OCI-LY1 (cell line): ENCODE measurements around the gene CARM1.

Source experiments
- H2AFZ ChIP-seq: fragments of 200-600 bp; sonication (generic), shearing (Covaris generic); 2 replicates; pipeline ENCODE4 v1.6.0; 2014; ENCODE audit warnings: antibody characterized with exemption, mild to moderate bottlenecking, low read length
- H3F3A ChIP-seq: fragments of 200-600 bp; sonication (generic), shearing (Covaris generic); 2 replicates; pipeline ENCODE4 v1.6.0; 2014; ENCODE audit warnings: mild to moderate bottlenecking, antibody characterized with exemption, low read length, moderate library complexity; ENCODE audit not compliant: insufficient read depth
- H3K27ac ChIP-seq: fragments of 200-600 bp; sonication (generic); 2 replicates; pipeline ENCODE4 v1.5.1; 2014; ENCODE audit warnings: low read length, mixed run types, mild to moderate bottlenecking, low read depth; ENCODE audit not compliant: poor library complexity, severe bottlenecking
- H3K27me3 ChIP-seq: fragments of 200-600 bp; sonication (generic); 2 replicates; pipeline ENCODE4 v1.6.0; 2014; ENCODE audit warnings: antibody characterized with exemption, mild to moderate bottlenecking, low read length, moderate library complexity; ENCODE audit not compliant: insufficient read depth
- H3K36me3 ChIP-seq: fragments of 200-600 bp; sonication (generic); 2 replicates; pipeline ENCODE4 v1.6.1; 2014; ENCODE audit warnings: mild to moderate bottlenecking, antibody characterized with exemption, low read length, moderate library complexity, mixed read lengths; ENCODE audit not compliant: insufficient read depth
- H3K4me1 ChIP-seq: fragments of 200-600 bp; sonication (generic); 2 replicates; pipeline ENCODE4 v1.5.1; 2014; ENCODE audit warnings: mild to moderate bottlenecking, low read length, moderate library complexity; ENCODE audit not compliant: insufficient read depth, severe bottlenecking
- H3K4me2 ChIP-seq: fragments of 200-600 bp; sonication (generic), shearing (Covaris generic); 2 replicates; pipeline ENCODE4 v1.6.1; 2014; ENCODE audit warnings: low read length
- H3K4me3 ChIP-seq: fragments of 200-600 bp; sonication (generic); 2 replicates; pipeline ENCODE4 v1.5.1; 2014; ENCODE audit warnings: low read length, low read depth, mild to moderate bottlenecking, mixed read lengths; ENCODE audit not compliant: poor library complexity, severe bottlenecking
- H3K79me2 ChIP-seq: fragments of 200-600 bp; shearing (Covaris generic); 2 replicates; pipeline ENCODE4 v1.6.1; 2016; ENCODE audit warnings: mixed run types, low read length, mixed read lengths; ENCODE audit not compliant: insufficient read depth
- H3K9ac ChIP-seq: fragments of 200-600 bp; sonication (generic), shearing (Covaris generic); 2 replicates; pipeline ENCODE4 v1.6.1; 2014; ENCODE audit warnings: mild to moderate bottlenecking, low read length, mixed read lengths
- H3K9me2 ChIP-seq: fragments of 200-600 bp; sonication (generic), shearing (Covaris generic); 2 replicates; pipeline ENCODE4 v1.6.1; 2014; ENCODE audit warnings: low read depth, mild to moderate bottlenecking, low read length, mixed read lengths
- H3K9me3 ChIP-seq: fragments of 200-600 bp; shearing (Covaris generic); 2 replicates; pipeline ENCODE4 v1.6.1; 2014; ENCODE audit warnings: low read length, mixed read lengths
- H4K20me1 ChIP-seq: fragments of 200-600 bp; sonication (generic), shearing (Covaris generic); 2 replicates; pipeline ENCODE4 v1.6.0; 2016; ENCODE audit warnings: mild to moderate bottlenecking, low read length; ENCODE audit not compliant: insufficient read depth
- CTCF ChIP-seq: fragments of 200-600 bp; sonication (generic), shearing (Covaris generic); IDR thresholded peaks from 2 replicates; pipeline ENCODE4 v1.5.1; 2017; ENCODE audit warnings: mild to moderate bottlenecking, antibody characterized with exemption, low read length, moderate library complexity, mixed read lengths
- EZH2 ChIP-seq: fragments of 200-600 bp; sonication (generic), shearing (Covaris generic); IDR thresholded peaks from 2 replicates; pipeline ENCODE4 v1.8.0; 2017; ENCODE audit warnings: borderline replicate concordance, mixed run types, mild to moderate bottlenecking, antibody characterized with exemption, low read length, moderate library complexity, mixed read lengths

Gene CARM1

DNA sequence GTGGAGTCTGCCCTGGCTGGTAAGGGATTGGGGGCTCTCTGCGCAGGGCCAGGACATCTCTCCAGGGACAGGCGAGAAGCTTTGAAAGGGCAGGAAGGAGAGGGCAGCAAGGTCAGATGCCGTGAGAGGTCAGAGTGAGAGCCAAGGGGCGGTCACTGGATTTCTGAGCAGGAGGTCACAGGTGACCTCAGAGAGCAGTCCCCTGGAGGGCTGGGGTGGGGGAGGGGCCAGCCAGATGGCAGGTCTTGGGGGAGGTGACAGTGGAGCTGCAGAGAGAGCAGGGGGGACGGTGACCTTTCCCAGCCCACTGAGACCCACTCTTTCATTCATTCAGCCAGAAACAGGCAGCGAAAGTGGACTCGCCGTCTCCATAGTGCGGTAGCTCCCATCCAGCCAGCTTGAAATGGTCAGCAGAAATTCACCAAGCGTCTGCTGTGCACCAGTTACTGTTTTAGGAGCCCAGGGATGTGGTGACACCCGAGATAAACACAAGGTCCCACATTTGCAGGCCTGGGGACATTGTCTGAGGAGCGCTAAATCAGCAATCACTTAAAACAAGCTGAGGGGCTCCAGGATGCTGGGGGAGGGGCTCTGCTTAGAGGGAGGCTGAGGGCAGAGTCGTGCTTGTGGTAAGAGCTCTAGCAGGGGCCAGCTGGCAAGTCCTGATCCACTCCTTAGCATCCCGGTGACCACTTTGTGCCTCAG lies 10.2 kb downstream of the CARM1 start:
- H3F3A ChIP-seq = no peaks in the 10 kb centered on the region
- no peaks in the 10 kb centered on the region for H3K9me2 ChIP-seq
- no peak overlapping the region for H3K4me2 ChIP-seq
- H3K4me3 ChIP-seq = no peak overlapping the region
- peaks cover 59% of the 10 kb centered on the region for H3K79me2 ChIP-seq
- no peak overlapping the region for H3K9ac ChIP-seq
- no peak overlapping the region for H2AFZ ChIP-seq
- H3K36me3 ChIP-seq = peaks cover 2% of the 10 kb centered on the region; the same call in 1 of the 2 replicates
- no peak for TF ChIP-seq EZH2
- TF ChIP-seq CTCF = no peak
- H3K9me3 ChIP-seq = no peaks in the 10 kb centered on the region
- H3K4me1 ChIP-seq = peaks cover 38% of the 10 kb centered on the region
- no peaks in the 10 kb centered on the region for H4K20me1 ChIP-seq
- no peaks in the 10 kb centered on the region for H3K27me3 ChIP-seq
- no peak overlapping the region for H3K27ac ChIP-seq

GRCh38 chr19:10882108-10882457 lies 10.7 kb downstream of the CARM1 start:
- H3K4me1 ChIP-seq = peaks cover 38% of the 10 kb centered on the region
- H2AFZ ChIP-seq = no peak overlapping the region
- no peak overlapping the region for H3K9ac ChIP-seq
- no peaks in the 10 kb centered on the region for H4K20me1 ChIP-seq
- H3F3A ChIP-seq = no peaks in the 10 kb centered on the region
- no peak overlapping the region for H3K4me3 ChIP-seq
- no peaks in the 10 kb centered on the region for H3K27me3 ChIP-seq
- no peak overlapping the region for H3K4me2 ChIP-seq
- TF ChIP-seq CTCF (no peak), EZH2 (no peak)
- H3K9me2 ChIP-seq = no peaks in the 10 kb centered on the region
- no peaks in the 10 kb centered on the region for H3K9me3 ChIP-seq
- peaks cover 2% of the 10 kb centered on the region; the same call in 1 of the 2 replicates for H3K36me3 ChIP-seq
- no peak overlapping the region for H3K27ac ChIP-seq
- H3K79me2 ChIP-seq = peaks cover 57% of the 10 kb centered on the region

DNA sequence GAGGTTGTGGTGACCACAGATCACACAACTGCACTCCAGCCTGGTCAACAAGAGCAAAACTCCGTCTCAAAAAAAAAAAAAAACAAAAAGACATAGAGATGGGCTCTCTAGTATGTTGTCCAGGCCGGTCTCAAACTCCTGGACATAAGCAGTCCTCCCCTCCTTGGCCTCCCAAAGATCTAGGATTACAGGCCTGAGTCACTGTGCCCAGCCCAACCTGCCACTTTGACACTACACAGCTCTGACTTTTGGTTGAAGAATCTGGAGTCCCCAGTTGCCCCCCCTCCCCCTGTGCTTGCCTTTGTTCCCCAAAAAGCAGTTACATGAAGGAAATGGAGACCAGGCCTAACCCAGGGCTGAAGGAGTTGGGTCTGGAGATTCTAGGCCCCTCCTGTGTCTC lies 12.9 kb downstream of the CARM1 start:
- H3K36me3 ChIP-seq = peaks cover 2% of the 10 kb centered on the region; the same call in 1 of the 2 replicates
- peaks cover 40% of the 10 kb centered on the region for H3K4me1 ChIP-seq

More for the DNA sequence above, 12.9 kb downstream of the CARM1 start:
- H3K4me3 ChIP-seq = no peak overlapping the region
- no peaks in the 10 kb centered on the region for H3K9me3 ChIP-seq
- H3F3A ChIP-seq = no peaks in the 10 kb centered on the region
- H2AFZ ChIP-seq = no peak overlapping the region
- no peaks in the 10 kb centered on the region for H4K20me1 ChIP-seq
- H3K9me2 ChIP-seq = no peaks in the 10 kb centered on the region
- H3K79me2 ChIP-seq = peaks cover 45% of the 10 kb centered on the region
- H3K27me3 ChIP-seq = no peaks in the 10 kb centered on the region
- H3K9ac ChIP-seq = no peak overlapping the region
- H3K4me2 ChIP-seq = no peak overlapping the region
- H3K27ac ChIP-seq = no peak overlapping the region
- TF ChIP-seq EZH2 = no peak
- no peak for TF ChIP-seq CTCF
